ENCODE results near the gene JPT2. TPM values are rescaled to one million over a fixed set of nuclear protein-coding genes. Genes with fewer than 3 reads are reported as not detected.
"Not testable (repeated sequence)": the region's sequence is repeated elsewhere in the genome, so short reads cannot be mapped to it uniquely, and the experiment has no call there.

Gene JPT2
- total RNA-seq, 1 donor from 2014 or later, result 26.2 TPM

- no peak for DNase-seq (ENCODE audit: low spot score)
- intact Hi-C loops (cut with DNase I), result no loop called here
Measured at GRCh38 chr16:1726661-1727502, 48.8 kb downstream of the JPT2 start.

DNA sequence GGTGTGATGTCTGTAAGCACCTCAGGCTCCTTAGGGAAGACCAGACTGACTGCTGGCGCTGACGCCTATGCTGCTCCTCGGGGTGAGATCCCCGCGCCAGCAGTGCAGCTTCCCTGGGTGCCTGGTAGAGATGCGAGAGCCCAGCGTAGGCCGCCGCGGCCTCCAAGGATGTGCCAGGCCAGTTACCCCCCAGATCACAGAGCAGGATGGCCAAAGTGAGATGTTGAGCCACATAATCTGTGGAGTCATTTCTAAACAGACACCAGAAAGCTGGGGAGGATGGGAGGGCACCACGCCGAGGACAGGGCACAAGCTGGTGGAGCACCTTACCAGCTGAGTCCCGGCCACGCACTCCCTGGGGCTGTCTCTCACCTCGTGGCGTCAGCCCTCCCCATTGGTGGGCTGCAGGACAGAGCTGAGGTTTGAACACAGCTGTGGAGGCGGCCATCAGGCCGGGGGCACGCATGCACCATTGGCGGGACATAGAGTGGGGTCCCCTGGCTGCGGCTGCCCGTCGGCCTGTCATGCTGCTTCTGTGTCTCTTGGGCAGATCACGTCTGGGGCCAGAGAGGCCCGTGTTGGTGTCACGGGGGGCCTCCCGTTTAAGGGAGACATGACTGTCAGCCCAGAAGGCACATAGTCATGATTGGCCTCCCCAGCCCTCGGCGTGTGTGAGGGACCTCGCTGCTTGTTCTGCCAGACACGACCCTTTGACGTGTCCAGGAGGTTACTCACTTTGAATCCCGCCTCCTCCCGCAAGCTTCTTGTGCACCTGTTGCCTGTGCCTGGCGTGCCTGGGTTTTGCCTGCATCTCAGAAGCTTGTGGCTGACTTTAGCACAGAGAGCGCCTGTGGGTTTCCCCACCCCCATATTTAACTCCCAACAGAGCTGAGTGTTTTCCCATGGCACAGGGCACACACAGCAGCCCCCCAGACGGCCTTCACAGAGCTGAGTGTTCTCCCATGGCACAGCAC lies 49.9 kb downstream of the JPT2 start:
- intact Hi-C loops (cut with DNase I), result no loop called here

DNA sequence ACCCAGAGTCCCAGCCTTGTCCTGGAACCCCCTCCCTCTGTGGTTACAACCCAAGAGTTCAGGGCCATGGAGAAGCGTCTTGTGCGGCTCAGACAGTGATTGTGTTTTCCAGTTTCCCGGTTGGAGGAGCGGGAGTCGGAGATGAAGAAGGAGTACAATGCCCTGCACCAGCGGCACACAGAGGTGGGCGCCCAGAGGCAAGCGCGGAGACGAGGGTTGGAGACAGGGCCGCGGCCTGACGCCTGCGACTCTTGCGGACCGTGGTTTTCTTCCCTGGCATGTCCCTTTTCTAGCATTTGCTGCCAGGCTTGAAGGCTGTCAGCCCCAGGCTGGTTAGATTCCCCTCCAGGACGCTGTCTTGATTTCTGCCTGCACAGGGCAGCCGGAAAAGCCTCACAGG lies 50.9 kb downstream of the JPT2 start:
- intact Hi-C loops (cut with DNase I), result no loop called here

More for the DNA sequence above, 49.9 kb downstream of the JPT2 start:
- no peak for DNase-seq (ENCODE audit: low spot score)

DNA sequence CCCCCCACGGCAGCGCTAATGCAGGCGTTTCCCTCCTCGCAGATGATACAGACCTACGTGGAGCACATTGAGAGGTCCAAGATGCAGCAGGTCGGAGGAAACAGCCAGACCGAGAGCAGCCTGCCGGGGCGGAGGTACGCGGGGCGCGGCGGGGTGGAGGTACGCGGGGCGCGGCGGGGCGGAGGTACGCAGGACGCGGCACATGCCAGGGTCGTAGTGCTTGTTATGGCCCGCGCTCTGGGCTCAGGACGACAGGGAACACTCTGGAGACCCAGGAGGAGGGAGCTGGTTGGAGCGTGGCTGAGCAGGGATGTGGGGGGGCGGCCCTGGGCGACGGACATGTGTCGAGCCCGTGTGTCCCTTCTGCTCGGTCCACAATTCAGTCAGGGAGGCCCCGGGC lies 51.4 kb downstream of the JPT2 start:
- intact Hi-C loops (cut with DNase I), result no loop called here
- DNase-seq (ENCODE audit: low spot score), result no peak

More for the DNA sequence above, 50.9 kb downstream of the JPT2 start:
- no peak for DNase-seq (ENCODE audit: low spot score)

GRCh38 chr16:1731073-1731472 lies 53.0 kb downstream of the JPT2 start:
- DNase-seq (ENCODE audit: low spot score), result no peak
- intact Hi-C loops (cut with DNase I), result no loop called here

- no peak for DNase-seq (ENCODE audit: low spot score)
- intact Hi-C loops (cut with DNase I), result no loop called here
Measured at GRCh38 chr16:1731603-1732002, 53.5 kb downstream of the JPT2 start.

- intact Hi-C loops (cut with DNase I), result no loop called here
Measured at GRCh38 chr16:1732071-1732470, 54.0 kb downstream of the JPT2 start.

DNA sequence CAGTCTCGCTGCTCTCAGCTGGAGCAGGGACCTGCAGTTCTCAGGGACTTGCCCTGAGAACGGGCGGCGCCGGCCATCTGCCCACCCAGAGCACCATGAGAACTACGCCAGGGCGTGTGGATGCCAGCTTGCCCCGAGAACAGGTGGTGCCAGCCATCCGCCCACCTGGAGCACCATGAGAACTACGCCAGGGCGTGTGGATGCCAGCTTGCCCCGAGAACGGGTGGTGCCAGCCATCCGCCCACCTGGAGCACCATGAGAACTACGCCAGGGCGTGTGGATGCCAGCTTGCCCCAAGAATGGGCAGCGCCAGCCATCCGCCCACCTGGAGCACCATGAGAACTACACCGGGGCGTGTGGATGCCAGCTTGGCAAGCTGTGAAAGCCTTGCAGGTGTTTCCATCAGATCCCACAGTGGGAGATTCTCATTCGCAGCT lies 54.5 kb downstream of the JPT2 start:
- intact Hi-C loops (cut with DNase I); DNase-seq (ENCODE audit: low spot score): not testable (repeated sequence)

More at GRCh38 chr16:1732071-1732470, 54.0 kb downstream of the JPT2 start:
- DNase-seq (ENCODE audit: low spot score), result no peak

DNA sequence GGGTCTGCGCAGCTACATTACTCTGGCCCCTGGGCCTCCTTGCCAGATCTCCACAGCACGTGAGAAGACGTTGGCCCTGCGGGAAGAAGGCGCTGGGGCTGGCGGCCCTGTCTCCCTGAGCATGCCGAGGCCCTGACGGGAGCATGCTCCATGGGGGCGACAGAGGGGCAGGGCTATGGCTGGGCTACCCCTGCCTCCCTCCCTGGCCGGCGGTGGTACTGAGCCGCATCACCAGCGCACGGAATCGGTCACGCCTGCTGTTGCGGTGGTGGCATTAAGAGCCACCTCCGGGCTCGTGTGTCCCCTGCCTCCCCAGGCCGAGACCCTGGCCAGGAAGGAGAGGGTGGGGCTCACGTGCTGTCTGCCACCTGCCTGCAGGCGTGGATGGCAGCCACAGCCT lies 56.0 kb downstream of the JPT2 start:
- no peak for DNase-seq (ENCODE audit: low spot score)
- intact Hi-C loops (cut with DNase I), result no loop called here

DNA sequence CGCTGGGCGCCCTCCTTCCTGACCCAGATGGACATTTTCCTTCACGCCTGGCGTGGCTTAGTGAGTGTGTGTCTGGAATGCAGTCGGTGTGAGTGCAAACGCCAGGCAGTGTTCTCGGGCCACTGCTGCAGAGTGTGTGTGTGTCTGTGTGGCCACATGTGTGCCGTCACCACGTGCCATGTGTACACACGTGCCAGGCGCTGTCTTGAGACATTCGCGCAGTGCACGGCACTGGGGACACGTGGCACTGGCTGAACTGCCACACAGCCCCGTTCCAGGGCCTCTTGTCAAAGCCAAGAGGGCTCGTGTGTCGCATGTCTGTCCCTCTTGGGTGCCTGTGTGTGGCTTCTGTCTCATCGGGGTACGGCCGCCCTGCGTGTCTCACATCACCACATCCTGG lies 56.7 kb downstream of the JPT2 start:
- intact Hi-C loops (cut with DNase I), result no loop called here
- DNase-seq (ENCODE audit: low spot score), result no peak

GRCh38 chr16:1740234-1740633 lies 62.2 kb downstream of the JPT2 start:
- intact Hi-C loops (cut with DNase I), result no loop called here
- no peak for DNase-seq (ENCODE audit: low spot score)

- no peak for DNase-seq (ENCODE audit: low spot score)
- intact Hi-C loops (cut with DNase I), result no loop called here
Measured at GRCh38 chr16:1740781-1741490, 62.9 kb downstream of the JPT2 start.

- intact Hi-C loops (cut with DNase I), result no loop called here
- no peak for DNase-seq (ENCODE audit: low spot score)
Measured at GRCh38 chr16:1741553-1742165, 63.6 kb downstream of the JPT2 start.

- intact Hi-C loops (cut with DNase I), result no loop called here
- DNase-seq (ENCODE audit: low spot score), result no peak
Measured at GRCh38 chr16:1743376-1744337, 65.6 kb downstream of the JPT2 start.

GRCh38 chr16:1744338-1744840 lies 66.3 kb downstream of the JPT2 start:
- intact Hi-C loops (cut with DNase I), result no loop called here
- DNase-seq (ENCODE audit: low spot score), result no peak

DNA sequence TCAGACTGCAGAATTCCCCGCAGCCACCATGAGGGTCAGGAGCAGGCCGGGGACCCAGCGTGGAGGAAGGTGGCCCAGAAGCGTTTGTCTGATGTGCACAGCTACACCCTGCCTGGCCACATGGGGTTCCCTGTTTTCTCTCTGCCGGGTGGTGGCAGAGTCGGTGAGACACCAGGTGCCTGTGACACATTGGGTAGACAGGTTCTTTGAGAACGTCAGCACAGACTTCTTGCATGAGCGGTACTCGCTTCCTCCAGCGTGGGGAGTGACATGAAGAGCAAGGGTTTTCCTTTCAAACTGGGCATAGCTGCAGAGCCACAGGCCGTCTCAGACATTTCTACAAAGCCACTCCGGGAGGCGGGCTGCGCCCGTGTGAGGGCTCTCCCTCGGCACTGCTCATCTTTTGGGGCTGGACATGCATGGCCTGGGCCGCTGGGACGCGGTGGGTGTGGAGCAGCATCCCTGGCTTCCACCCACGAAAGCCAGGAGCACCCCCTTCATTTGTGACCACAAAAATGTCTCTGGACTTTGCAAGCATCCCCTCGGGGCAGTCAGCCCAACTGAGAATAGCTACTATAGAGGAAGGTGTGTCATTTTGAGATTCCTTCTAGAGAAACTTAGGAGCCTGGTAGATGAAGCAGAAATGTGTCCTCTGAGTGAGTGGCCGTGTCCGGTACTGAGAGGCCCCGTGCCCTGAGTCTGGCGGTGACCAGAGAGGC lies 67.3 kb downstream of the JPT2 start:
- DNase-seq (ENCODE audit: low spot score), result no peak
- intact Hi-C loops (cut with DNase I), result no loop called here

- no peak for DNase-seq (ENCODE audit: low spot score)
- intact Hi-C loops (cut with DNase I), result no loop called here
Measured at GRCh38 chr16:1745900-1746692, 68.0 kb downstream of the JPT2 start.
